H1 (cell line): ENCODE data around the gene SMYD3. TPM values are rescaled to one million over a fixed set of nuclear protein-coding genes. Genes with fewer than 3 reads are reported as not detected.

Experiments used
- CTCF ChIA-PET: fragments of 300-600 bp; sonication (Branson Sonifier 250); formaldehyde crosslinking; loops from one replicate; lab custom pipeline; 2021; ENCODE audit not compliant: partially characterized antibody; lab: Charles Lee
- POLR2A ChIA-PET: fragments of 300-600 bp; sonication (Branson Sonifier 250); formaldehyde crosslinking; loops from one replicate; lab custom pipeline; 2021; ENCODE audit warnings: inconsistent platforms; ENCODE audit not compliant: partially characterized antibody; lab: Charles Lee
- DNase-seq, 2 experiments: peaks; one replicate each; pipeline versions ENCODE4 v3.0.0 to v3.0.0-alpha.2; 2010 to 2022; ENCODE audit warnings: low spot score in 2 of 2, low read depth in 1 of 2, mixed read lengths in 1 of 2
- FAIRE-seq: peaks from 2 replicates; lab custom pipeline; 2011; peaks lifted over from hg19 to GRCh38; lab: Jason Lieb, UNC
- H2AFZ ChIP-seq: 2 replicates; pipeline ENCODE4 v1.8.1; 2012; ENCODE audit warnings: low read length, inconsistent platforms
- H2AK5ac ChIP-seq: 2 replicates; pipeline ENCODE4 v1.6.1; 2013; ENCODE audit warnings: low read depth, low read length
- H2BK120ac ChIP-seq: replicated peaks from 2 replicates; pipeline ENCODE3; 2013; ENCODE audit warnings: low read depth, low read length, inconsistent platforms
- H2BK12ac ChIP-seq: 2 replicates; pipeline ENCODE4 v1.6.1; 2013; ENCODE audit warnings: low read depth, low read length
- H2BK15ac ChIP-seq: 2 replicates; pipeline ENCODE4 v1.6.1; 2013; ENCODE audit warnings: low read length
- H2BK20ac ChIP-seq: 2 replicates; pipeline ENCODE4 v1.6.1; 2013; ENCODE audit warnings: low read length
- H2BK5ac ChIP-seq: 2 replicates; pipeline ENCODE4 v1.6.1; 2013; ENCODE audit warnings: low read depth, low read length
- H3K14ac ChIP-seq: 2 replicates; pipeline ENCODE4 v1.6.1; 2013; ENCODE audit warnings: inconsistent platforms; ENCODE audit not compliant: insufficient read length
- H3K18ac ChIP-seq: 2 replicates; pipeline ENCODE4 v1.6.1; 2013; ENCODE audit warnings: low read length; ENCODE audit errors: extremely low read depth
- H3K23ac ChIP-seq: 2 replicates; pipeline ENCODE4 v1.6.1; 2013; ENCODE audit warnings: inconsistent platforms; ENCODE audit not compliant: insufficient read length
- H3K23me2 ChIP-seq: 2 replicates; pipeline ENCODE4 v1.6.1; 2013; ENCODE audit warnings: low read depth, low read length
- H3K27ac ChIP-seq: 2 replicates; pipeline ENCODE4 v1.6.1; 2011; ENCODE audit warnings: low read depth, low read length, inconsistent platforms
- H3K27me3 ChIP-seq, 4 experiments: replicated peaks in 1 of 4; 1 replicate in 1 of 4; 2 replicates in 3 of 4; pipeline versions ENCODE4 v1.6.1 to v1.8.1; 2011 to 2013; ENCODE audit warnings: low read length in 3 of 4, mild to moderate bottlenecking in 3 of 4, inconsistent platforms in 2 of 4, mixed read lengths in 2 of 4, moderate library complexity in 1 of 4; ENCODE audit not compliant: control insufficient read depth in 3 of 4, insufficient read depth in 3 of 4; ENCODE audit errors: extremely low read depth in 1 of 4
- H3K36me3 ChIP-seq, 4 experiments: 2 replicates each; pipeline versions ENCODE4 v1.6.1 to v1.8.1; 2011 to 2013; ENCODE audit warnings: mild to moderate bottlenecking in 4 of 4, low read length in 3 of 4, moderate library complexity in 2 of 4, control low read depth in 1 of 4, inconsistent platforms in 1 of 4; ENCODE audit not compliant: insufficient read depth in 4 of 4, control insufficient read depth in 2 of 4
- H3K4ac ChIP-seq: replicated peaks from 2 replicates; pipeline ENCODE3; 2013; ENCODE audit warnings: low read length, low read depth, mixed read lengths, inconsistent platforms; ENCODE audit not compliant: insufficient read length
- H3K4me1 ChIP-seq, 4 experiments: replicated peaks in 1 of 4; 1 replicate in 1 of 4; 2 replicates in 3 of 4; pipeline versions ENCODE4 v1.6.1 to v1.8.1; 2011 to 2013; ENCODE audit warnings: low read length in 3 of 4, inconsistent platforms in 2 of 4, mixed read lengths in 1 of 4; ENCODE audit not compliant: insufficient read depth in 4 of 4, control insufficient read depth in 3 of 4
- H3K4me2 ChIP-seq, 2 experiments: 2 replicates each; pipeline versions ENCODE4 v1.6.1 to v1.8.1; 2011 to 2013; ENCODE audit warnings: low read depth in 2 of 2, low read length in 2 of 2, control low read depth in 1 of 2, inconsistent platforms in 1 of 2, mild to moderate bottlenecking in 1 of 2; ENCODE audit not compliant: insufficient read depth in 1 of 2
- H3K4me3 ChIP-seq, 4 experiments: fragments of 200-600, 300-600 bp in 1 of 4; sonication (generic), shearing (Covaris generic), sonication (Bioruptor Twin) in 1 of 4; 2 replicates each; pipeline versions ENCODE4 v1.5.1 to v1.8.1; 2011 to 2016; ENCODE audit warnings: low read length in 4 of 4, low read depth in 3 of 4, control low read depth in 2 of 4, inconsistent platforms in 2 of 4, mild to moderate bottlenecking in 2 of 4, mixed read lengths in 1 of 4, moderate library complexity in 1 of 4; ENCODE audit not compliant: insufficient read depth in 2 of 4; ENCODE audit errors: extremely low read depth in 1 of 4
- H3K56ac ChIP-seq: replicated peaks from 2 replicates; pipeline ENCODE3; 2013; ENCODE audit warnings: low read depth, mild to moderate bottlenecking, mixed read lengths, low read length, inconsistent platforms; ENCODE audit not compliant: insufficient read length
- H3K79me1 ChIP-seq: 2 replicates; pipeline ENCODE4 v1.6.1; 2013; ENCODE audit warnings: low read depth, low read length, control low read depth
- H3K79me2 ChIP-seq, 2 experiments: 2 replicates each; pipeline versions ENCODE4 v1.6.1 to v1.8.1; 2012 to 2013; ENCODE audit warnings: low read length in 2 of 2, mild to moderate bottlenecking in 2 of 2, inconsistent platforms in 1 of 2; ENCODE audit not compliant: insufficient read depth in 2 of 2, control insufficient read depth in 1 of 2
- H3K9ac ChIP-seq, 4 experiments: replicated peaks in 1 of 4; 1 replicate in 1 of 4; 2 replicates in 3 of 4; pipeline versions ENCODE4 v1.6.1 to v1.8.1; 2011 to 2013; ENCODE audit warnings: low read depth in 3 of 4, low read length in 3 of 4, control low read depth in 2 of 4, mild to moderate bottlenecking in 2 of 4, moderate library complexity in 2 of 4, inconsistent platforms in 1 of 4; ENCODE audit errors: extremely low read depth in 1 of 4
- H3K9me3 ChIP-seq, 2 experiments: 2 replicates each; pipeline versions ENCODE4 v1.6.1 to v1.8.1; 2012 to 2013; ENCODE audit warnings: mild to moderate bottlenecking in 2 of 2, moderate library complexity in 2 of 2, control low read depth in 1 of 2, inconsistent platforms in 1 of 2, low read depth in 1 of 2, low read length in 1 of 2, mixed read lengths in 1 of 2; ENCODE audit not compliant: insufficient read depth in 2 of 2
- H4K20me1 ChIP-seq, 2 experiments: replicated peaks in 1 of 2; 2 replicates each; pipeline versions ENCODE3 to v1.8.1; 2011 to 2013; ENCODE audit warnings: inconsistent platforms in 2 of 2, low read length in 2 of 2, mild to moderate bottlenecking in 1 of 2; ENCODE audit not compliant: insufficient read depth in 2 of 2, control insufficient read depth in 1 of 2
- H4K5ac ChIP-seq: 2 replicates; pipeline ENCODE4 v1.6.1; 2013; ENCODE audit warnings: low read length, low read depth, mixed read lengths, inconsistent platforms; ENCODE audit not compliant: insufficient read length
- H4K8ac ChIP-seq: 2 replicates; pipeline ENCODE4 v1.8.0; 2013; ENCODE audit warnings: mild to moderate bottlenecking, moderate library complexity, low read length, inconsistent platforms; ENCODE audit not compliant: insufficient read depth; ENCODE audit errors: extremely low read depth
- H4K91ac ChIP-seq: replicated peaks from 2 replicates; pipeline ENCODE3; 2013; ENCODE audit warnings: low read length, mixed read lengths, inconsistent platforms; ENCODE audit not compliant: insufficient read length
- SIX5 ChIP-seq: IDR thresholded peaks from 2 replicates; pipeline ENCODE4 v1.6.1; 2011; ENCODE audit warnings: mild to moderate bottlenecking, low read depth, low read length
- SP4 ChIP-seq: IDR thresholded peaks from 2 replicates; pipeline ENCODE4 v1.6.1; 2012; ENCODE audit warnings: low read length, inconsistent platforms
- WGBS, 2 experiments: shearing (Covaris generic) in 1 of 2; methylation state at CpG; one replicate each; pipeline versions ENCODE4 v1.1.6 to v1.1.7; 2013 to 2015; ENCODE audit warnings: low lambda C conversion rate in 2 of 2, mixed read lengths in 2 of 2, inconsistent platforms in 1 of 2, low coverage in 1 of 2, missing lambda C conversion rate in 1 of 2; ENCODE audit not compliant: insufficient replicate concordance in 2 of 2, insufficient coverage in 1 of 2, insufficient read length in 1 of 2; ENCODE audit errors: extremely low coverage in 1 of 2, missing lambda C conversion rate in 1 of 2; 5-methylcytosine and 5-hydroxymethylcytosine counted together
- polyA plus RNA-seq, 7 experiments: library from polyadenylated mRNA; depleted of rRNA in 3 of 7; stranded (reverse) in 5 of 7; unstranded in 2 of 7; fragments of >200 nt in 5 of 7; fragments of 200-250 nt in 2 of 7; gene quantifications; 1 replicate in 5 of 7; 2 replicates in 1 of 7; 4 replicates in 1 of 7; pipeline versions ENCODE4 v1.2.1 to v1.2.3, GENCODE V29; 2011 to 2013; ENCODE audit warnings: missing spikeins in 2 of 7, mixed read lengths in 2 of 7
- total RNA-seq: library from RNA; stranded (reverse); fragmentation: NEBNext Ultra II Directional; extraction: Animal tissue kit (Norgen Biotek cat#: 25700); gene quantifications from 2 replicates; pipeline ENCODE4 v1.2.1, GENCODE V29; 2021

Gene SMYD3
- total and polyA plus RNA-seq, 2 of the 8 experiments (the other 6 are each of a cell fraction or from before 2014, with no cell fraction given) = 17.3 to 25.4 TPM

GRCh38 chr1:246162560-246162959 is 344.5 kb downstream of the SMYD3 start:
- H2AK5ac ChIP-seq = no peak overlapping the region
- H4K8ac ChIP-seq = no peak overlapping the region
- 100% methylated on average over 1 of the region's 1 CpG; no CpG with 5 or more reads in 1 of the 2 experiments for WGBS, 2 experiments
- DNase-seq (no peak), FAIRE-seq (no peak)
- H3K27me3 ChIP-seq = no peaks in the 10 kb centered on the region
- H3K27ac ChIP-seq = no peak overlapping the region
- H4K20me1 ChIP-seq = no peaks in the 10 kb centered on the region
- no peak overlapping the region for H3K4me3 ChIP-seq
- H3K56ac ChIP-seq = no peak overlapping the region
- no peak overlapping the region for H2BK20ac ChIP-seq
- no peak overlapping the region for H2BK15ac ChIP-seq
- no peak overlapping the region for H2BK5ac ChIP-seq
- no peaks in the 10 kb centered on the region for H3K79me1 ChIP-seq
- no peak overlapping the region for H3K4me2 ChIP-seq
- no peak overlapping the region for H3K4ac ChIP-seq
- no peak overlapping the region for H2BK120ac ChIP-seq
- H4K5ac ChIP-seq = no peak overlapping the region
- no peak overlapping the region for H4K91ac ChIP-seq
- H2BK12ac ChIP-seq = no peak overlapping the region
- no peaks in the 10 kb centered on the region for H3K79me2 ChIP-seq
- H3K9ac ChIP-seq = no peak overlapping the region
- no peak overlapping the region for H3K23ac ChIP-seq
- no peak overlapping the region for H3K18ac ChIP-seq
- no peaks in the 10 kb centered on the region for H3K4me1 ChIP-seq
- H2AFZ ChIP-seq = no peak overlapping the region
- POLR2A ChIA-PET = interaction anchor here (1.3 kb wide), 1 partner anchor 9 kb away, joined by 4 read pairs; no protein-coding TSS in a partner anchor
- no peak overlapping the region for H3K14ac ChIP-seq
- no peaks in the 10 kb centered on the region for H3K9me3 ChIP-seq
- no peak for TF ChIP-seq SP4
- TF ChIP-seq SIX5 = no peak
- CTCF ChIA-PET = interaction anchor here (0.6 kb wide), 1 partner anchor 204 kb away, joined by 3 read pairs; no protein-coding TSS in a partner anchor
- H3K36me3 ChIP-seq = no peaks in the 10 kb centered on the region
- no peaks in the 10 kb centered on the region for H3K23me2 ChIP-seq
